ENCODE measurements around the gene KIF26A. TPM values are rescaled to one million over a fixed set of nuclear protein-coding genes. Genes with fewer than 3 reads are reported as not detected.

Gene KIF26A
- total RNA-seq, 1 donor from 2014 or later, result 5.9 TPM

DNA sequence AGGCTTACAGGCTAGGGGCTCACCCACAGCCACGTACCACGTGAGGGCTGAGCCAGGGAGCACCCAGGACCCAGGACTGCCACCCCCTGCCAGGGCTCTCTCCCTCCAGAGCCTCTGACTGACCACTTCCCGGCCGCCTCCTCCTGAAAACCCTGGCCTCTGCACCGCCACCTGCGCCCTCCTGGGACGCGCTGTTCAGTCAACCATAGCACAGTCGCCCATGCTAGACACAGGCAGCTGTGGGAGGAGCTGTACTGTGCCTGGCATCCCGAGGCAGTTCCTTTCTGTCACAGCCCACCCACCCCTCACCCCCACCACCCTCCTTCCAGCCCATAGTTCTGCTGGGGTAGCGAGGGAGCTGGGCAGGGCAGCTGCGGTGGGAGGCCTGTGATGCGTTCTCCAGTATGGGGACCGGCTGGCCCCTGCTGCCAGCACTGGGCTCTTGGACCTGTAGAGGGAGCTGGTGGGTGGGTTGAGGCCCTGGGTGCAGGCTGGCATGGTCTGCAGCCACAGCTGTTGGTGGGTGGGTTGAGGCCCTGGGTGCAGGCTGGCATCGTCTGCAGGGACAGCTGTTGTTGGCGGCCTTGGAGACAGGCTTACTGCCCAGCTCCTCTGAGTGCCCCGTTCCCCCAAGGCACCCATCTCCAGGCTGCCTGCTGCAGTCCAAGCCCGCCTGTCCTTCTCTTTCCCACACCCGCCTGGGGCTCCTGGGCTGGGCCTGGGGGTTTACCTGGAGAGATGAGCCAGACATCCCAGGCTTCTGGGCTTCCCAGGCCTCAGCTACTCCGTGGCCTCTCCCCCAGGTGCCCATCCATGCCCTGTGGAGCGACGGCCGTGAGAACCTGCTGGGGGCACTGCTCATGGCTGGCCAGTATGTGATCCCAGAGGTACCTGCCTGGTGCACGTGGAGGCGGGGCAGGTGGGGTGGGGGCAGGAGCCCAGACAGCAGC lies 41.4 kb upstream of the KIF26A start:
- Histone ChIP-seq H3K4me3 (no peak overlapping the region), H3K9me3 (no peaks in the 10 kb centered on the region), H3K4me1 (peaks cover 9% of the 10 kb centered on the region), H3K27me3 (peaks cover 9% of the 10 kb centered on the region), H3K27ac (no peak overlapping the region), H3K36me3 (no peaks in the 10 kb centered on the region)
- TF ChIP-seq, protein P1, sequence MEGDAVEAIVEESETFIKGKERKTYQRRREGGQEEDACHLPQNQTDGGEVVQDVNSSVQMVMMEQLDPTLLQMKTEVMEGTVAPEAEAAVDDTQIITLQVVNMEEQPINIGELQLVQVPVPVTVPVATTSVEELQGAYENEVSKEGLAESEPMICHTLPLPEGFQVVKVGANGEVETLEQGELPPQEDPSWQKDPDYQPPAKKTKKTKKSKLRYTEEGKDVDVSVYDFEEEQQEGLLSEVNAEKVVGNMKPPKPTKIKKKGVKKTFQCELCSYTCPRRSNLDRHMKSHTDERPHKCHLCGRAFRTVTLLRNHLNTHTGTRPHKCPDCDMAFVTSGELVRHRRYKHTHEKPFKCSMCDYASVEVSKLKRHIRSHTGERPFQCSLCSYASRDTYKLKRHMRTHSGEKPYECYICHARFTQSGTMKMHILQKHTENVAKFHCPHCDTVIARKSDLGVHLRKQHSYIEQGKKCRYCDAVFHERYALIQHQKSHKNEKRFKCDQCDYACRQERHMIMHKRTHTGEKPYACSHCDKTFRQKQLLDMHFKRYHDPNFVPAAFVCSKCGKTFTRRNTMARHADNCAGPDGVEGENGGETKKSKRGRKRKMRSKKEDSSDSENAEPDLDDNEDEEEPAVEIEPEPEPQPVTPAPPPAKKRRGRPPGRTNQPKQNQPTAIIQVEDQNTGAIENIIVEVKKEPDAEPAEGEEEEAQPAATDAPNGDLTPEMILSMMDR (IDR thresholded peaks at IDR 0.05), result no peak
- ATAC-seq (no peak), DNase-seq (peak; percentile 61)
- intact Hi-C loops (cut with DNase I), result no loop called here

GRCh38 chr14:104098272-104099095 lies 39.9 kb upstream of the KIF26A start:
- Histone ChIP-seq H3K9me3 (no peaks in the 10 kb centered on the region), H3K4me1 (peaks cover 9% of the 10 kb centered on the region), H3K36me3 (no peaks in the 10 kb centered on the region), H3K27me3 (peaks cover 9% of the 10 kb centered on the region), H3K27ac (no peak overlapping the region), H3K4me3 (no peak overlapping the region)
- peak; percentile 61 for DNase-seq
- no peak for ATAC-seq
- TF ChIP-seq, protein P1 (IDR thresholded peaks at IDR 0.05), result no peak
- intact Hi-C loops (cut with DNase I), result no loop called here

- ATAC-seq, result no peak
- Histone ChIP-seq H3K4me1 (peaks cover 10% of the 10 kb centered on the region), H3K27ac (no peak overlapping the region), H3K4me3 (no peak overlapping the region), H3K36me3 (no peaks in the 10 kb centered on the region), H3K9me3 (no peaks in the 10 kb centered on the region), H3K27me3 (peaks cover 9% of the 10 kb centered on the region)
- TF ChIP-seq, protein P1 (IDR thresholded peaks at IDR 0.05), result no peak
- peak; percentile 66 for DNase-seq
- intact Hi-C loops (cut with DNase I), result no loop called here
These were observed 39.0 kb upstream of the KIF26A start for GRCh38 chr14:104099096-104100041.

- Histone ChIP-seq H3K9me3 (no peaks in the 10 kb centered on the region), H3K36me3 (no peaks in the 10 kb centered on the region), H3K27me3 (peaks cover 1% of the 10 kb centered on the region), H3K27ac (no peak overlapping the region), H3K4me3 (no peak overlapping the region), H3K4me1 (peaks cover 5% of the 10 kb centered on the region)
- TF ChIP-seq, protein P1 (IDR thresholded peaks at IDR 0.05), result no peak
- DNase-seq (peak; percentile 62), ATAC-seq (no peak)
- intact Hi-C loops (cut with DNase I), result no loop called here
These were observed 38.0 kb upstream of the KIF26A start for GRCh38 chr14:104100171-104101085.
